HG02981 (cell line): ENCODE results near the gene SLC4A1AP.
"Not testable (repeated sequence)": the region's sequence is repeated elsewhere in the genome, so short reads cannot be mapped to it uniquely, and the experiment has no call there.

Experiments
- ATAC-seq: cut with Tn5 transposase; IDR thresholded peaks from one replicate; pipeline ENCODE4 v1.9.1; 2021; ENCODE audit warnings: mild to moderate bottlenecking, moderate library complexity; ENCODE audit not compliant: unreplicated experiment

The SLC4A1AP gene, protein sequence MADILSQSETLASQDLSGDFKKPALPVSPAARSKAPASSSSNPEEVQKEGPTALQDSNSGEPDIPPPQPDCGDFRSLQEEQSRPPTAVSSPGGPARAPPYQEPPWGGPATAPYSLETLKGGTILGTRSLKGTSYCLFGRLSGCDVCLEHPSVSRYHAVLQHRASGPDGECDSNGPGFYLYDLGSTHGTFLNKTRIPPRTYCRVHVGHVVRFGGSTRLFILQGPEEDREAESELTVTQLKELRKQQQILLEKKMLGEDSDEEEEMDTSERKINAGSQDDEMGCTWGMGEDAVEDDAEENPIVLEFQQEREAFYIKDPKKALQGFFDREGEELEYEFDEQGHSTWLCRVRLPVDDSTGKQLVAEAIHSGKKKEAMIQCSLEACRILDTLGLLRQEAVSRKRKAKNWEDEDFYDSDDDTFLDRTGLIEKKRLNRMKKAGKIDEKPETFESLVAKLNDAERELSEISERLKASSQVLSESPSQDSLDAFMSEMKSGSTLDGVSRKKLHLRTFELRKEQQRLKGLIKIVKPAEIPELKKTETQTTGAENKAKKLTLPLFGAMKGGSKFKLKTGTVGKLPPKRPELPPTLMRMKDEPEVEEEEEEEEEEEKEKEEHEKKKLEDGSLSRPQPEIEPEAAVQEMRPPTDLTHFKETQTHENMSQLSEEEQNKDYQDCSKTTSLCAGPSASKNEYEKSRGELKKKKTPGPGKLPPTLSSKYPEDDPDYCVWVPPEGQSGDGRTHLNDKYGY

DNA sequence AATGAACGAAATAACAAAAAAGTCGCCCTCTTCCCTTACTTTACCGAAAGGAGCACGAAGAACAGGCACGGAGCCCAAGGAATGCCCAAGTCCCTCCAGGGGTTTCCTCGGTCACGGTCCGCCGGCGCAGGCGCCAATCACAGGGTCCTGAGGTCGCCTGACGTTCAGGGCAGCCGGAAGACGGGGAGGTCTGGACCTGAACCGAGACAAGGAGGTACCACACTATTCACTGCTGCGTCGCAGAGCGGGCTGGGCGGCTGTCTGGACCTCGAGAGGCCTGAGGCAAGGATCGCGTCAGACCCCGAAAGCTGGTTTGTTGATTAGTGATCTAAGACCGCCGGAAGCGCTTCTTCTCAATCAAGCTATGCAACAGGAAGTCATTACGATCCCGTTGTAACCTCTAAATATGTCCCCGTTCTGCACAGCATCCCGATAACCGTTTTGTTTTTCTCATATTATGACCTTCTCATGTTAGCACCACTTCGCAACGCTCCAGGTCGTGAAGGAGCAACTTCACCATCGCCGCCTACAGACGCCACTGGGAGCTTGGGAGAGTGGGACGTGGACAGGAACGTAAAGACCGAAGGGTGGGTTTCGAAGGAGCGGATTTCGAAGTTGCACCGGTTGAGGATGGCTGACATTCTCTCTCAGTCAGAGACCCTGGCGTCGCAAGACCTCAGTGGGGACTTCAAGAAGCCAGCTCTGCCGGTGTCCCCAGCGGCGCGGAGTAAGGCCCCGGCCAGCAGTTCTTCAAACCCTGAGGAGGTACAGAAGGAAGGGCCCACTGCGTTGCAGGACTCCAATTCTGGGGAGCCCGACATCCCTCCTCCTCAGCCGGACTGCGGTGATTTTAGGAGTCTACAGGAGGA, at the start of gene SLC4A1AP, which contains the start of gene SUPT7L:
SLC4A1AP (plus strand) TSS at position 605 of the 869 bp plus-strand sequence; CDS start at position 631, 26 bp downstream.
SUPT7L (minus strand) TSS at position 330 of the 869 bp plus-strand sequence. CDS start 1,422 bp downstream, outside the sequence.
- ATAC-seq = peak; percentile 65

DNA sequence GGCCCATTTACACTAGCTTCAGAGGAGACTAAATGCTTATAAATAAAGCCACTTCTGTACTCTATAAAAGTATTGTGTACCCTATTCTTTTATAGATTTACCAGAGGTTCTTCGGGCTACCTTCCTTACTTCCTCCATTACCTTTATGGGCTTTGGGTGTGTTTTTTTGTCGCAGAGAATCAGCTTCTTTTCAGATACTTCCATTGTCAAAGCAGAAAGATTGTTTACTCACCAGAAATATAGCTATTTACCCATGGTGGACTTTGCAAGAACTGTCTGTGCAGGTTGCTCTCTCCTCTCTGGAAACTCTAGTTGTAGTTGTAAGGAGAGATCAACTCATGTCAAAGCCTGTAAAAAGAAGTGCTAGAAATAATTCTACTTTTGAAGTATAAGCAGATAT, 49.7 kb upstream of the SLC4A1AP start:
- ATAC-seq = no peak

DNA sequence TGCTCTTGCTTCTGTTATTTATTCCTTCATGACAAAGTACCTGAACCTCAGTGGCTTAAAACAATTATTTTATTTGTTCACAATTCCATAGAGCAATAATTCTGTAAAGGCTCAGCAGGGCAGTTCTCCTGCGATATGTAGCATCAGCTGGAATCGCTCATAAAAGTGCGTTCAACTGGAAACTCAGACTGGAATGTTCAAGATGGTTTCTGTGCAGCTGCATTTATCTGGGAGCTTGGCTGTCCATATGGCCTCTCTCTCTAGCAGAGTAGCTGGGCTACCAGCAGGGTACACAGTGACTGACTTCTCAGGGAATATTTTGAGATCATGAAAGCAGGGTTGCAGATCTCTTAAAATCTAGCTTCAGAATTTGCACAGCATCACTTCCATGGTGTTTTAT, 48.4 kb upstream of the SLC4A1AP start:
- ATAC-seq = no peak

DNA sequence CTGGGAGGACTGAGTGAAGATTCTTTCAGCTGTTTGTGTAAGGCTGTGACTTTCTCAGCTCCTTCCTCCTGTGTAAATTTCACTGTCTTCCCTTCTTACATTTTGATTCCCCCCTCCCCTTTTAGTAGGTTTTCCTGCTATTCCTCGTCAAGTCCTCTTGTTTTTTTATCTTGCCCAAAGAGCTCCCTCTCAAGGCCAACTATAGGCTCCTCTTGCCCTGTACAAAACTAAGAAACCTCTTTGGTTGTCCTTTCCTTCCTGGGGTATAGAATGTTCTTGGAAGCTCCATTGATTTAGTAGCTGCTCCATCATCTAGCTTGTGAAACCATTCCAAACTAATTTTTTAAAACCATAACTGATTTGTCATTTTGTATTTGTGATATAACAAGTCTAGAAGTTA, 42.2 kb upstream of the SLC4A1AP start:
- no peak for ATAC-seq

DNA sequence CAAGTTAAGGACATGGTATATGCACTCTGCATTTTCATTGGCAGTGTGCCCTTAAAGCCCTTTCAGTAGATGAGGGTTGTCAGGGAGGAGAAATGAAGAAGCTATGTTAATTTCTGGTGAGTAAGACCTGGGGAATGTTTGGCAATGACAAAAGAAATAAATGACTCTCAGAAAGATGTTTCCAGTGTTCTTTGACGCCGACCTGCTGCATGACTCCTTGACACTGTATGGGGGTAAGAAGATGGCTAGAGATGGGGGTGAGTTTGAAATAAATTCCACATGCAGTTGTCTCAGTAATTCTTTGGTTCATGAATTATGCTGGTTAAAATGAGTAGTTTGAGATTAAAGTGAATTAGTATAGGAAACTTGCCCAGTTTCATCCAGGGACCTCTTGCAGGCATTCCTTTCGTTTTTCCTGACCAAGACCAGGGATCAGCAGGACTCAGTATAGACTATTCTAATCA, 40.7 kb upstream of the SLC4A1AP start:
- ATAC-seq = no peak

DNA sequence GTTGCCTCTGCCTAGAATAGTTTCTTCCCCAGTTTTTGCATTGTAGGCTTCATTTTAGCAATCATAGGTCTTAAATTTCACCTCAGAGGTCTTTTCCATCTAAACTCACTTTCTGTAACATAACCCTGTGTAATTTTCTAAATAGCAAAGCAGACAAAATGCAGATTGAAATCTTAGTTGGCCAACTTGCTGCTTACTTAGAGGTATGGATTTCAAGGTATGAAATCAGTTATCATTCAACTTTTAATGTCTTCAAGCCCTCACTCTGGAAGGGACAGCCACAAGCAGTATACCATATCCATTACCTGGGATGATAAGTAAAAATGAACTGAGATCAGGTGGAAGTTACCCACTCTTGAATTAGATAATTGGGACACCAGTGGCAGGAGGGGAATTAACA, 38.7 kb upstream of the SLC4A1AP start:
- no peak for ATAC-seq

DNA sequence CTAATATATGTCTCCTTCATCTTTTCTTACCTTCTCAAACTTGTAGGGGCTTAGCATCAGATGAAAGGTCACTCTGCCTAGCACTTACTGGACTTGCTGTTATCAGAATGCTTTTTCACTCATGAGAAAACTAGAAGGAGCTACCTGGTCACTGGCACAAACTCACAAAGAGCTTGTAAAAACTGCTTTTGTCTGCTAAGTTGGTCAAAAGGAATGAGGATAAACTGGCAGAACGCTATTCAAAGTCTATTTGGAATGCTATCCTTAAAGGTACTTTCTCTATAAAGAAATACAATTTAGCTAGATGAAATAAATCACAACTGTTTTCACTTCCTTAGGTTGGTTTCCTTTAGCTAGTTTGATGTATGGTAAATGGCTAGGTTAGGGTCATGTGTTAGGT, 37.4 kb upstream of the SLC4A1AP start:
- not testable (repeated sequence) for ATAC-seq

DNA sequence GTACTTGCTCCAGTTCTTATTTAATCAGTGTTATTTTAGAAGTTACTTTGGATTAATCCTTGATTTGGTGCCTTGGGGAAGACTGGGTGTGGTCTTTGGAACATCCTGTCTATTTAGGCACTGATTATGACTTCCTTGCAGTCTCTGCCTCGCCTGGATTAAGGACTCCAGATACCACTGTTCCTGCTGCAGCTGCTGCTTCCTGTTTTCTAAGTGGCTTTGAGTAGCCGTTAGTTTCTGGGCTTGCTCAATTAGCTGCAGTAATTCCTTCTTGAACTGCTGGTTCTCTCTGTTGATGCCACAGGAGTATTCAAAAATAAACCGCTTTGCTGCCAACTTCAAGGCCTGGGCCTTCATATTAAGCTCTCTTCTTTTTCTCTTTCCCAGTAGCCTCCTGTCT, 36.8 kb upstream of the SLC4A1AP start:
- ATAC-seq = not testable (repeated sequence)

DNA sequence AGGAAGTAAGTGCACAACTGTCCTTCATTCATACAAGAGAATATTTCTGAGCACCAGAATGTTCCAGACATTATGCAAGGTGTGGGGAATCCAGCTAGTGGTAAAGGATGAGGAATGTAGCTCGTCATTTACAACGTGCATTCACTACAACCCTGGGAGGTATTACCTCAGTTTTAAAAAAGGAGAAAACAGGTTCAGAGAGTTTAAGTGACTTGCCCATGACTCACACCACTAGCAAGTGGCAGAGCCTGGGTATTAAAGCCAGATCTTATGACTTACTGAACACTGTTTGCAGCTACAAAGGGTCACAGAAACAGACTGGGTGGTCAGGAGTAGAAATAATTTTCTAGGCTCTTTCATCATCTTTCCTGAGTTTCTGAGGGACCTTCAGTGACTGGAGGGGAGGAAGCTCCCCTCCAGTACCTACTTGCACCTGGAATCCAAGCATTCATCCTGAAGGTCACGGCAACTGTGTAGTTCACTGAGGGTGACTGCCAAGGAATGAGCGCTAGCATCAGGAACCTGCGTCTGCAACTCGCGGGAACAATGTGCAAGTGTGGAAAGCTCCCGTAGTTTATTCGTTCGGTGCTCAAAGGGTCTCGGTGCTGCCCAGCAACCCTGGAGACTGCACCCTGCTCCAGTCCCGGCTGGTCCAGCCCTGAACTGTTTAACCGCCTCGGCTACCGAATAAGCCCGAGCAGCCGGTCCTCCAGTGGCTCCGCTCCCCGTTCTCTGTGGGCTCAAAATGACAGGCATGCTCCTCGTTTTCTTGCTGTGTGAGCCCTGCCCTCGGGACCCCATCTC, 35.5 kb upstream of the SLC4A1AP start:
- ATAC-seq = peak; percentile 17

DNA sequence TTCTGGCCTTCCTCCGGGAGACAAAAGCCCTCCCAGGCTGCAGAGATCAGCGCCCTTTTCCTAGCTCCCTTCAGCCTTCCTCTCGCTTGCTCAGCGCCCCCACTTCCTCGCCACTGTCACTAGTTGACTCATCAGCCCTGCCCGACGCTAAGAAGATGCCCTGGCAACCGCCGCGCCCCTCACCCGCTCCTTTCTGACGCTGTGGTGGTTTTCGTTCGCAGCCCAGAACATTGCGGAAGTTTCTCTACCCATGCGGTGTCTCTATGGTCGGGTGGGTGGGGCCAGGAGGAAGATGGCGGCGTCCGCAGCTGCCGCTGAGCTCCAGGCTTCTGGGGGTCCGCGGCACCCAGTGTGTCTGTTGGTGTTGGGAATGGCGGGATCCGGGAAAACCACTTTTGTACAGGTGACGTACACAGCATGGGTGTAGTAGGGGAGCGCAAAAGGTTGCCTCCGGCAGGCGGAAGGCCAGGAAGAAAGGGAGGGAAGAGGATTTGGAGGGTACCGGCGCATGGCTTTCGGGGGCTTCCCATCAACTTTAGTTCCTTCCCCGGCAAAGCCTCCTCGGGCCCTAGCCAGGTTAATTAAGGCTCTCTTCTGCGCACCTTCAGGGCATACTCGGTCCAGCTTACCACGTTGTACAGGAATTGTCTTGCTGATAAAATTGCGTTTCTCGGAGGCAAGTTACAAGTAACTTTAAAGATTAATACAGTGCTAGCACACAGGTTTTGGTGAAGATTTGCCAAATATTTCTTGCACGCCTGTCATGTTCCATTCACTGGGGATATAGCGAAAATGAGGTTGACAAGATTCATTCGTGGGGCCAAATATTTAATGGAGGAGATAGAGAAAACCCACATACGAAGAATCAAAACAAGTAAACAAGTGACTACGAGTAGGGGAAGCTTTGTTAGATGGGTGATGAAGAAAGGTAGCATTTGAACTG, 34.7 kb upstream of the SLC4A1AP start, which contains the start of the genes CCDC121 and GPN1:
CCDC121 (minus strand) TSS at position 246 of the 943 bp plus-strand sequence. CDS start 1,213 bp downstream, outside the sequence.
GPN1 (plus strand) TSS at position 284 of the 943 bp plus-strand sequence; CDS start at position 293, 9 bp downstream.
- ATAC-seq = peak; percentile 98

DNA sequence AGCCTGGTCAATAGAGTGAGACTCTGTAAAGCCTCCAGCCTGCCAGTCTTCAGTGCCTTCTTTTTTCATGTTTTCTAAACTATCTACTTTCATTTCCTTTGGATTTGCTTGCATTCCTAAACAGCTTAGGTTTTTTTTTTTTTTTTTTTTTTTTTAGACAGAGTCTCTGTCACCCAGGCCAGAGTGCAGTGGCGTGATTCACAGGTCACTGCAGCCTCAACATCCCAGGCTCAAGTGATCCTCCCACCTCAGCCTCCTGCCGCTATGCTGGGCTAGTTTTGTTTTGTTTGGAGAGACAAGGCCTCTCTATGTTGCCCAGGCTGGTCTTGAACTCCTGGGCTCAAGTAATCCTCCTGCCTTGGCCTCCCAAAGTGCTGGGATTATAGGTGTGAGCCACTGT, 33.4 kb upstream of the SLC4A1AP start:
- not testable (repeated sequence) for ATAC-seq

DNA sequence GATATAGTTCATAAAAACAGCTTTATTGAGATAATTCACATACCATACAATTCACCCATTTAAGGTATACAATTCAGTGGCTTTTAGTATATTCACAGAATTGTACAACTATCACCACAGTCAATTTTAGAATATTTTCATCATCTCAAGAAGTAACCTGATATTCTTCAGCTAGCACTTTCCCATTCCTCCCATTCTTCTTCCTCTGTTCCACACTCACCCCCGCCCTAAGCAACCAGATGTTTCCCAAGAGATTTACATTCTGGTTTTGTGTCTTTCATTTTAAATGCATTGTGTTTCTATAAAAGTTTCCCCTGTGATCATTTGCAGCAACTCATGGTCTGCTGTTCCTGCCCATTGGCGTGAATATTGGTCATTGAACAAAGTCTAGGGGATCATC, 29.4 kb upstream of the SLC4A1AP start:
- no peak for ATAC-seq

DNA sequence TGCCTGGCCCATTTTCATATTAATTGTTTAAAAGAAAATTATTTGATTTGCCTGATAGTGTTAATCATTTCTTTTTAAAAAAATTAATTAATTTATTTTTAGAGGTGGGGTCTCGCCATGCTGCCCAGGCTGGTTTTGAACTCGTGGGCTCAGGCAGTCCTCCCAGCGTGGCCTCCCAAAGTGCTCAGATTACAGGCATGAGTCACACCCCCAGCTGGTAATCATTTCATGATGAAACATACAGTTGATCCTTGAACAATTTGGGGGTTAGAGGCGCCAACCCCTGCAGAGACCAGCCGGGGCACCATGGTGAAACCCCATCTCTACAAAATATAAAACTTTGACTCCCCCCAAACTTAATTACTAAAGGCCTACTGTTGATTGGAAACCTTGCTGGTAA, 26.9 kb upstream of the SLC4A1AP start:
- ATAC-seq = no peak

DNA sequence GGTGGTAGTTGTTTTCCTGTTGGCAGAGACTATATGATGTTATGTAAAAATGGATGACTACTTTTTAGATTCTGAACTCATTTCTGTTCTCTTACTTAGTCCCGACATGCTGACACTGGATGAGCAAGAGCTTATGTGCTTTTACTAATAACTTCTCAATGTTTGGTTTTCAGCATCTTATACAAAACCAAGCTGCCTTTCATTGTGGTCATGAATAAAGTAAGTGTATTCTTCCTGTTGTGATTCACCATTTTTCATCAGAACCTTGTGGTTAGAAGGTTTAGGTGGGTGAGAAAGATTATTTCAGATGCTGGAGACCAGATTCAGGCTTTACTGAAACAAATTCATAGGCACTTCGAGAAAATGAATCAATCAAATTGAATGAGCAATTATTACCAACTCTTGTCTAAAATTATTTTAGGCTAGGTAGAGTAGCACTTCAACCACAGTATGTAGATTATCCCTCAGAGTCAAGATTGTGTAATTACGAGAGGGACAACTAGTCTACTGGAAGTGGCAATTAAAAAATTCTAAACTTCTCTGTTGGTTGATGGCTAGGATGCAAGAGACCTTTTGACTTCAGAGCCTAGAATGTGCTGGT, 25.6 kb upstream of the SLC4A1AP start:
- ATAC-seq = no peak

DNA sequence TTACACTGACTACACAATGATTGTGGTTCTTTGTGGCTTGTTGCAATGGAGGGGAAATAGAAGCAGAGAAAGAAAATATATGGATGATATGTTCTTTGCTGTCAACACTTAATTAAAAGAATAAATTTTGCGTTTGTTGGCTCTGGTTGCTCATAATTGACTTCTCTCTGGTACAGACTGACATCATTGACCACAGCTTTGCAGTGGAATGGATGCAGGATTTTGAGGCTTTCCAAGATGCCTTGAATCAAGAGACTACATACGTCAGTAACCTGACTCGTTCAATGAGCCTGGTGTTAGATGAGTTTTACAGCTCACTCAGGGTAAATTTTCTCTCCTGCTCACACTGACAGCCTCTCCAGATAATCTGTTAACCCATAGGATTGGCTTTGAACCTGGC, 25.0 kb upstream of the SLC4A1AP start:
- ATAC-seq = no peak

DNA sequence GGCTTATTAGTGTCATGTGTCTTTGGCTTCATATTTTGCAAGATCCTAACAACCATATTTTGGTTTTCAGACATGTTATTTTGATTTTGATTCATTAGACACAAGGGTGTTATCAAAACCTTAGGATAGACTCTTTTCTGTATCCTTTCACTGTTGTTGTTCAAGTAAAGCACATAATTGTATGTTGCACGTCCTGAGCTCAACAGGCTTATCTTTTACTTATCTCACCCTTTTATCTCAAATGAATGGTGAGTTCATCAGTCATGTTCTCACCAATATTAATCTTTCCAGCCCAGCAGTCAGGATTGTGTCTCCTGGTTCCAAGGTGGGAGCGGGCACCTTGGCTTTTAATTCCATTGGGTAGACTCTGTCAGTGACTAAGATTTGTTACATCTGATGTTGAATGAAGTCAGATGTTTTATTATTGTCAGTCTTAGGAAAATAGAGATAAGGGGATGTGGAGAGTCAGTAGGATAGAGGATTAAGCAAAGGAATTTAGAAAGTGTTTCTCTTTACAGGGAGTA, 22.9 kb upstream of the SLC4A1AP start:
- ATAC-seq = no peak

DNA sequence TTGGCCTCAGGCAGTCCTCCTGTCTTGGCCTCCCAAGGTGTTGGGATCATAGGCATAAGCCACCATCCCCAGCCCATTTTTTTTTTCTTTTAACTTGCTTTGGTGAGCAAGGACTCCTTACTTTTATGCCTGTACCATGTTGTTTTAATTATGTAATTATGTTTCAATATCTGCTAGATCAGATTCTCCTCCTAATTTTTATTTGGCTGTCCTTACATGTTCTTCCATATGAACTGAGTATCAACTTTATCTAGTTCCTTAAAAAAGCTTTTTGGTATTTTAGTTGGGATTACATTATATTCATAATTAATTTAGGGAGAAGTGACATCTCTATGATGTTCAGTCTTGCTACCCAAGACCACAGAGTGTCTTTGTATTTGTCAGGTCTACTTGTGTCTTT, 18.5 kb upstream of the SLC4A1AP start:
- no peak for ATAC-seq

DNA sequence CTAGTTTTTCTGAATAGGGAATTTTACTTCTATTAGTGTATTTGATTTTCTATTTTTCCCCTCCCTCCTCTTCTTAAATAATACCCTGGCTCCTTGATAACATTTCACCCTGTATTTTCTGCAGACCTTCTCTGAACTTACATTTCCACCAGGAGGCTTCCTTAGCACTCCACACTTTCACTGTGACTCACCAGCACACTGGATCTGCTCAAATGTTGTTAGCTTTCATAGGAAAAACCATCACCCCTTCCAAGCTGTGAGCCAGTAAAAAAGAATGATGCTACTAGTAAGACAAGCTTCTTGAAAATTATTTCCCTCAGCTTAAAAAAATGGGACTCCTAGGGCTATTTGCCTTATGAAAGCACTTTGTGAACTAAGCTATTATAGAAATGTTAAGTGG, 16.4 kb upstream of the SLC4A1AP start:
- no peak for ATAC-seq
